GM19025 (cell line): ENCODE data around the gene AGGF1.
A peak's percentile ranks its signal among the peaks of the same experiment; 100 is the strongest.
"Not testable (repeated sequence)": the region's sequence is repeated elsewhere in the genome, so short reads cannot be mapped to it uniquely, and the experiment has no call there.

ENCODE experiments used
- ATAC-seq: cut with Tn5 transposase; IDR thresholded peaks from one replicate; pipeline ENCODE4 v1.9.1; 2021; ENCODE audit warnings: mild to moderate bottlenecking, low read depth, moderate library complexity; ENCODE audit not compliant: unreplicated experiment

Gene AGGF1

DNA sequence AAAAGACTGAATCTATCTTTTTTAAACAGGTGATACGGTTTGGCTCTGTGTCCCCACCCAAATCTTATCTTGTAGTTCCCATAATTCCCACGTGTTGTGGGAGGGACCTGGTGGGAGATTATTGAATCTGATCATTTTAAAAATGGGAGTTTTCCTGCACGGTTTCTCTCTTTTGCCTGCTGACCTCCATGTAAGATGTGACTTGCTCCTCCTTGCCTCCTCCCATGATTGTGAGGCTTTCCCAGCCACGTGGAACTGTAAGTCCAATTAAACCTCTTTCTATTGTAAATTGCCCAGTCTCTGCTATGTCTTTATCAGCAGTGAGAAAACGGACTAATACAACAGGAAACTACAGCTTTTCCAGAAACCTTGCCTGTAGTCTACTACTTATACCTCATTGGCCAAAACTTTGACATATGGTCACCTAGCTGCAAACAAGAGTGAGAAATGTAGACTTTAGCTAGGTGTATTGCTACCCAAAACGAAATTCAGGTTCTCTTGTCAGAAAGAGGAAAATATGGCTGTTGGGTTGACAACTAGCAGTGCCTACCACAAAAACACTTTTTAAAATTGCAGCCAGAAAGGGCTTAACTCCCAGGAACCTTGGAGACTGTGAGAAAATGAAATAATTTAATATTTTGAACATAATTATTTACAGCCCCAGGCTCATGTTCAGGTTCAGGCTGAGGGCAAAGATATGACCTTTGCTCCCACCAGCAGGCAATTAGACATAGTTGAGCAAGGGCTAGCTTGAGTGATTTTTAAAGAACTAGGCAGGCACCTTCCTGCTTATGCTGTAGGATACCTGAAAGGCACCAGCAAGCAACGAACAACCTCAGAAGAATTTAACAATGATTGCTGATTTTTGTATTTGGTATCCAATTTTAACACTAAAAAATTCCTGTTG is 7.4 kb upstream of the AGGF1 start:
- ATAC-seq = no peak

DNA sequence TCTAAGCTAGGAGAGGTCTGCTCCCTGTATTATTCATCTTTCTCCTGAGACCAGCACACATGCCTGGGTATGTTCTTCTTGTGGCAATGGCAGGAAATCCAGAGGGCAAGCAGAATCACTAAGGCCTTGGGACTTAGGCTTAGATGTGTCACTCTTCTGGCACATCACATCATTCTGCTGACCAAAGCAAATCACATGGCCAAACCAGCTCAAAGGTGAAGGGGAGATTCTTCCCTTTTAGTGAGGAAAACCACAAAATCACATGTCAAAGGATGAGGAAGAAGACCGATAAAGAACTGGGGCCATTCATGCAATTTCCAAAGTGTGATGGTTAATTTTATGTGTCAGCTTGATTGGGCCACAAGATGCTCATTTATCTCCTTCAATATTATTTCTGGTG is 5.7 kb upstream of the AGGF1 start:
- ATAC-seq = no peak

DNA sequence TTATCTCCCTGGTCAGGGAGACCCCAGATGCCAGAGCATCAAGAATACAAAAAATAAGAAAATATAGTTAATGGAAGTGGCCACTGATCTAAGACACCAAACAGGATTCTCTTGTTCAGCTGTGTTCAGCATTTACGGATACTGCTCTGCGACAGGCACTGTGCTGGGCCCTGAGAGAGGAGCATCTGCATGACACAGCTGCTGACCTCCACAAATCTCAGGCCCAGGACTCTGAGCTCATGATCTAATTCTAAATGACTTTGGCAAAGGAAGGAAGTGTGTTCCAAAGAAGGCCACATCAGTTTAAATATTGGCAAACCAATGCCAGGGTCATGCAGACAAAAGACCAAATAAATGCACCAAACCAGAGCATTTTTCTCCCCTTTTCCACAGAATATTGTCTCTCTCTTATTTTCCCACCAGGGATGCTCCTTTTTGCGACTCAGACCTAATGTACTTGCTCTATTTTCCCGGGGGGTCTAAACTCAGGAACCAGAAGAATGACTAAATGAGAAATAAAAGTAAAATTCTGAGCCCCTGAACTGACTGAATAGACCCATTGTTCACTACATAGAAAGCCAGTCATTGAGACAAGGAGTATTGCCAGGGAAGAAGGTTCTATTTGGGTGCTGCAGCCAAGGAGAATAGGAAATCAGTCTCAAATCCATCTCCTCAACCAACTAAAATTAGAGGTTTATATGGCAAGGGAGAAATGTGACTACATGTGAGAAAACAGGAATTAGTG is 1.4 kb upstream of the AGGF1 start:
- ATAC-seq = no peak

DNA sequence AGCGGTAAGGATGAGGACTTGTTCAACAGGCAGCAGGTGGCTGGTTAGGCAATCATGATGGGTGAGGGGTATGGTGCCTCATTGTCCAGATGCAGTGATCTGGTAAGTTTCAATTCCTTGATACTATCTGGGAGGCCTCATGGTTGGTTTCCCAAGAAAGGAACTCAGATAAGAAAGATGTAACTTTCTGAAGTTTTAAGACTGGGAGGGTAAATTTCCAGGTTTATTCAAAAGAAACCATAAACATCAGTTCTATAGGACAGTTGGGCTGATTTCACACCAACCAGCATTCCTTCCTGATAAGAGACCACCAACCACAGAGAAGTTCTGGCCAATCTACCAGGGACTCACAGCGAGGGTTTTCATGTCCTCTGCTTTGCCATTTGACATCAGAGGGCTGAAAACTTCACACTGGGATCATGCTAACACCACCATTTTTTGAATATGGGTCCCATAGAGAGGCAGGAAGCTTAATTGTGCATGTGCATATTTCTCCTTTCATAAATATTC is 773 bp upstream of the AGGF1 start:
- ATAC-seq = no peak

DNA sequence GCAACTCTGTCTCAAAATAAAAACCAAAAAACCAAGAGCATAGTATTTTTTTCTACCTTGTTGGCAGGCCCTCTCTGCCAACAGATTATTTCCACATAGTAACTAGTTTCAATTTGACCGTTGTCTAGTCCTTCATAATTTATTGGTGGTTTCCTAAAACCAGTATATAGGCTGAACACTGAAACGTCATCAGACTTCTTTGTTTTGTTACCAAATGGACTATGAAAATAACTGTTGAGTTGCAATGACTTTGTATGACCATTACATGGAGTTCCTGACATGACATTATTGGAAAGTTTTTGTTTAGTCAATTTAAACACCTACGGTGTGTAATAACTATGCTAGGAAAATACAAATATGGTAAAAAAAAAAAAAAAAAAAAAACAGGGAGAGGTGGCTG is 1.7 kb downstream of the AGGF1 start:
- no peak for ATAC-seq

DNA sequence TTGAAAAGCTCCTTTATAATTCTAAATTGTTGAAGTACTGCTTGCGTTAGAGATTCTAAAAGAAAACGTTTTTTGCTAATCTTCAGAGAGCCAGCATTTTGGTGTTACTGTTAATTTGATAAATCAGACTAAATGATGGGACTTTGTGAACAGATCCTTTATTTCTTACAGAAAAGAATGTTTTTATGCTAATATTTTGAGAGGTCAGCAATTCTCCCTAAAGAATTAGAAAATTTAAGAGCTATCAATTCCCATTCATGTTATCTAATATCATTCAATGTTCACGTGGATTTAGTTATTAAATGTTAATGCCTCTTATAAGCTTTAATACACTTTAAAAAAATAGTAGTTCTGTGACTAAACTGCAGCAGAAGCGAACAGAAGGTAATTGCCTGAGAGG is 2.4 kb downstream of the AGGF1 start:
- no peak for ATAC-seq

DNA sequence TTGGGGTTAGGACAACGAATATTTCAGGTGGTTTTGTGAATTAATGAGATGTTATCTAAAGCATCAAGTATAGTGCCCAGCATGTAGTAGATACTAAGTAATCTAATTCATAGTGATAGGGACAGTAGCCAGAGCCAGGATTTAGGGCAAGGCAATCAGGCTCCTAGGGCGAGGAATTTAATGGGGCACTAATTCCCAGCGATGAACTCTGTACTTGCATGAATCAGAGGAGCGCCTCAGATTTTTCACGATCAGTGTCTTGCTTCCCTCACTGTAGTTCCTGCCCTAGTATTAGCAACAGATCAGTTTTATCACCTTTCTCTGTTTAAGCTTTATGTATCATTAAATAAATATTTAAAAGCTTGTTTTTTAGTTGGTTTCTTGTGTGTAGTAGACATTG is 3.1 kb downstream of the AGGF1 start:
- no peak for ATAC-seq

DNA sequence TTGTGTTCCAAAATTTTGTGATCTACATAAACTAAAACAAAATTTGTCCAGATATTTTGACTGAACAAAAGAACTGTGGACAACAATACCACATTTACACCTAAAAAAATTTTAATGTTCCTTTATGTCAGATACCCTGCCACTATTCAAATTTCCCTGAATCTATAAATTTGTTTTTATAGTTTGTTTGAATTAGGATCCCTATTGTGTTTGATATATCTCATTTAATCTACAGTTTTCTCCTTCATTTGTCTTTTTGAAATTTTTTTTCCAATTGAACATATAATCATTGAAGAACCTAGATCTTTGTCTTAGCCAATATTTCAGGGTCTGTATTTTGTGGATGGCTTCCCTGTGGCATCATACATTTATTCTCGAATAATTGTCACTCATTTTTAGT is 5.7 kb downstream of the AGGF1 start:
- ATAC-seq = no peak

DNA sequence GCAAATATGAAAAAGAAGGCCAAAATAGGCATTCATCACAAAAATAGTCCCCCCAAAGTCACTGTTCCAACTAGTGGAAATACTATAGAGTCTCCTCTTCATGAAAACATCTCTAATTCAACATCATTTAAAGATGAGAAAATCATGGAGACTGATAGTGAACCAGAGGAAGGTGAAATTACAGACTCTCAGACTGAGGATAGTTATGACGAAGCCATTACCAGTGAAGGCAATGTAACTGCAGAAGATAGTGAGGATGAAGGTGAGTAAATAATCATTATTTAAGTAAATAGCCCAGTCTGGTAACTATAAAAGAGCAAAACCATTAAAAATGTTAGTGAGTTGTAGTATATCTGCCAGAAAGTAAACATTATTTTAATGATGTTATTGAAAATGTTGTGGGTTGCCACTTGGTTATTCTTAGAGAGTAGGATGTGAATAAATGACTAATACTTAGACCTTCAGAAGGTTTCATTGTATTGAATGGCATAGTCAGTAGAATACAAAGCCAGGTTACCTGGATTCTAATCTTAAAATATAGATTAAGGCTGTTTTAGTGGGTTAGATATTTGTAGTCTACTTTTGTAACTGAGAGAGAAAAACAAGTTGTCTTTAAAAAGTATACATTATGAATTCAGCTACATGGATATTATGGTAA is 16.3 kb downstream of the AGGF1 start:
- ATAC-seq = no peak

DNA sequence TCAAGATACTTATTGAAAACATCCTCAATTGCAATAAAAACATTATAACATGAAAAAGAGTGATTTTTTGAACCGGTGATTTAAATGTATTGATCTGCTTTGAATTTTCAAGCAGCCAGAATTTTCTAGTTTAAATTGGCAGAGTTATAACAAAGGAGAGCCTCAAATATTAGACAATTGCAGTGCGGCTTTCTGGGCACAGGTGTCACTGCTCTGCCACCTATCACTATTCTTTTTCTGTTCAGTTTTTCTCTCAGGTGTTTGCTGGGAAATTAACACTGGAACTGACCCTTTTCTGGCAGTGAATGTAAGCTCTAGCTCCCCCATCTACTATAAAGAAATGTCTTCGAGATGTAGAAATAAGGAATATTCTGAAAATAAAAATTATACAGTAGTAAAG is 33.8 kb downstream of the AGGF1 start:
- ATAC-seq = no peak

DNA sequence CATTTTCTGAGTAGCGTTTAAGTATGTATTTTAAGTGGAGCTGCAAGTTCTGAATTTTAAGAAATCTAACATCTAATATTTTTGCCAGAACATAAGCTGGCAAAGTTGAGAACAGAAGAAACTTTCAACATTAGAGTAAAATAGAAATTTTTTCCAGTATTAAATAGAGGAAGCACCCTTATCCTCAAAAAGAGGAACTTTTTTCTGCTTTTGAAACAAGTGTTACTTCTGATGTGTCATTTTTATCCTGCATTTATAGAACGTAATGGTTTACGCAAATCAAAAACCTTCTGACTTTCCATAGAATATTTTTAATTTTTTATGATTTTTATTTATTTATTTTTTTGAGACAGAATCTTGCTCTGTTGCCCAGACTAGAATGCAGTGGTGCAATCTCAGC is 35.1 kb downstream of the AGGF1 start:
- ATAC-seq = no peak

DNA sequence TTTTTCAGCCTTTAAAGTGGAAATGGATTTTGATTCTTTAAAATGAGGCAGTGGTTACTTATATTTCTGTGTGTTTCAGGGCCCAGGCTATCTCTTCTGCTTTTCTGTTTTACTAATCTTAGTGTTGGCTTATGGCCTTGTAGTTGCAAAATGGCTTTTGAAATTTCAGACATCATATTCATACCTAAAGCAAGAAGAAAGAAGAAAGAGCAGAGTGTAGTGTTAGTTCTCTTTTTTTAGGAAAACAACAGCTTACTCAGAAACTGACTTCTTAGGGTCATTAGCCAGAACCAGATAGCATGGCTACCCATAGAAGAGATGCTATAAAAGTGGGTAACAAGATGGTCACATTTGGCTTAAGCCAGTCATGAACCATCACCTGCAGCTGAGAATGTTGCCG is 36.0 kb downstream of the AGGF1 start:
- ATAC-seq = no peak

DNA sequence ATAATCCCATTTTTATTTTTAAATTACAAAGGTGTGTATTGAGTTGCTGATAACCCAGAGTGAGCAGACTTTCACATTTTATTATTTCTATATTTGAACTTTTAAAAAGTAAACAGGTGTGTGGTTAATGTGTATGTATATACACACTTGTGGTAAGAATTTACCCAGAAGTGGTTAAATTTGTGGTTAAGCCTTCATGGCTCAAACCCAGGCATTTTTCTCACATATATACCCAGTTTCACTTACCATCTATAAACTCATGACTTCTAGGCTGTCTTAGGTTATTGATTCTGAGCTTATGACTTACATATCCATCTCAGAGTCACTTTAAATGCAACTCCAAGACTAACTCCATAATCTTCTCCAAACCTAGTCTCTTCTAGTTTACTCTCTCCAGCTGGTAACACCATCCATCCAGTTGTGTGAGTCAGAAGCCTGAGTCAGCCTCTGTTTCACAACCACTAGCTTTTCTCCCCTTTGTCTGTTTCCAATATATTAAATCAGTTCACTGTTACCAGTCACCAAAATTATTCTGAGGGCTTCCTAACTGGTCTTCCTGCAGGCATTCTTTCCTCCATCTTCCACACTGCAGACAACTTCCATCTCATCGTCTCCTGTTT is 36.7 kb downstream of the AGGF1 start:
- no peak for ATAC-seq

DNA sequence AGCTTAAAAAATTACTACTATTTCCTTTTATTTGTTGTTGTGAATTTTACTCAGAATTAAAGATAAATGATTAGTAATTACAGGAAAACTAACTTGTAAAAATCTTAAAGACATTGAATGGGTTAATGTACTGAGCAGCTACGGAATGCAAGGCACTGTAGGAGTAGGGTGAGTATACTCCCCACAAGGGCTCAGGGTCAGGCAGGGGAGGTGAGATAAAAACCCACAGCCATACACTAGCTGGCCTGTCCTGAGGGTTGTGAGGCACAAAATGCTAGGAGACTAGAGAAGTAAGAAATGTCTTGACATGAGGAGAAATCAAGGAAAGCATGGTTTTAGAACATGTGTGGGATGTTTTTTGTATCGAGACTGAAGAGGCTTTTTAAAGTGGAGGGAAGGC is 43.5 kb downstream of the AGGF1 start:
- ATAC-seq = no peak

DNA sequence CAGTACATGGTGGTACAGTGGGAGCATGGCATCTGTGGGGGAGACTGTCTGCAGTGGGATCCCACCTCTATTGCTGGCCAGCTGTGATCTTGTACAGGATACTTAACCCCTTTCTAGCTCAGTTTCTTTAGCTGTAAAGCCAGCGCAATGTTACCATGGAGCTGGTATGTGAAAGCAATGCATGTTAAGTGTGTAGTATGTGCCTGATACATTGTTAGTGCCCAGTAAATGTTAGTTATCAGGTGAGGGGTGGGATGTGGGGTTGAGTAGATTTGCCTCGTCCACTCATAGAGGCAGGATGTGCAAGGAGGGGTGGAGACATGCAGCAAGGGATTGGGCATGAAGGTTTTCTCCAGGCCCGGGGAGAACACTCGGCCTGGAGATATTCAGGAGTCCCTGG is 44.5 kb downstream of the AGGF1 start:
- ATAC-seq = no peak

DNA sequence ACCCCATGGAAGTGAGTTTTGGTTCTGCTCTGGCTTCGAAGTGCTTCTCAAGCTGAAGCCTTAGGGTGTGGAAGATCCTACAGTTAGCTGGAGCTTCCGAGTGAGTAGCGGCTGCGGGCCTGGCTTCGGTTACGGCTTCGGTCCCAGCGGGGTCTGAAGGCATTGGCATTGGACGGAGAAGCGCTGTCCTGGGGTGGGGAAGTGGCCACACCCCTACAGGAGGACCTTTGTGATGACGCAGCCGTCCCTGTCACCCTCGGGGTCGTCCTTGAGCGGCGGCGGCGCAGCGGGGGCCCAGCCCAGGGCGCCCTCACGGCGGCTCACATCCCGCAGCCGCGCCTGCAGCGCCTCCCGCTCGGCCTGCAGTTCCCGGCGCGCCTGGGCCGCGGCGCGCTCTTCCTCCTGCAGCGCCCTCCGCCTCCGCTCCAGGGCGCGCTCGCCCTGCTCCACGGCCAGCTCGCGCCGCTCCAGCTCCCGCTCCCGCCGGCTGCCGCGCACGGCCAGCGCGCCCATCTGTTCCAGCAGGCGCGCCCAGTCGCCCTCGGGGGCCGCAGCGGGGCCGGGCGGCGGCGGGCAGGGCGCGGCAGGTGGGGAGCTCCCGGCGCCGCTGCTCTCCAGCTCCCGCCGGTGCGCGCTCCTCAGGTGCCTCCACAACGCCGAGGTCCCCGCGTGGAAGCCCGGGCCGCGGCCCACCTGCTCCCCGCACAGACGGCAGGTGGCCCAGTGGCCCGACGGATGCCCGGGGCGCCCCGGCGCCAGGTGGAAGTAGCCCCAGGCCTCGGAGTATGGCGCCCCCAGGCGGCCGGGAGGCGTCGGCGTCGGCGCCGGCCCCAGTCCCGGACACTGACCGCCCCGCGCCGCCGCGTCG is 47.0 kb downstream of the AGGF1 start:
- peak; percentile 86 for ATAC-seq

DNA sequence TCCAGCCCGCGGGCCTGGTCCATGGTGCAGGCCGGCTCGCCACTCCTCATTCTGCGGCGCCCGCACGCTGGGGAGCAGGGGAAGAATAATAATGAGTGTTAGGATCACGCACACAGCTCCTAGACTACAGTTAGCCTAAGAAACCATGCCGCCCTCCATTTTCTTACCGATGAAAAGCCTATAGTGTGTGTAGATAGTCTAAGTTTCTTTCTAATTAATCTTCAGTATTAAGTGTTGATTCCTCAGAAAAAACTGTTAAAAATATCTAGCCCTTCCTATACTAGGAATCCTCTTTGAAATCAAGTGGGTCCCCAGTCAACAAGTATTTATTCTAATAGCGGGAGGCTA is 47.6 kb downstream of the AGGF1 start:
- no peak for ATAC-seq

DNA sequence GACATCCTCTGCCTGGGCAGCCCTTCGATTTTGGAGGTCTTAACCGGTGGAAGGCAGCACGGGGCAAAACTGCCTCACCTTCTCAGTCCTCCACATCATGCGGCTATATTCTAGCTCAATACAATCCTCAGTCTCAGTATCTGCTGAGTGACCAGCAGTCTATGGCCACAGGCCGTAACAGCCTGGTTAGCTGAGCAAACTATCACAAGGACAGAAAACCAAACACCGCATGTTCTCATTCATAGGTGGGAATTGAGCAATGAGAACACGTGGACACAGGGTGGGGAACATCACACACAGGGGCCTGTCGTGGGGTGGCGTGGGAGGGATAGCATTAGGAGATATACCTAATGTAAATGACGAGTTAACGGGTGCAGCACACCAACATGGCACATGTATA is 50.3 kb downstream of the AGGF1 start:
- ATAC-seq = not testable (repeated sequence)

DNA sequence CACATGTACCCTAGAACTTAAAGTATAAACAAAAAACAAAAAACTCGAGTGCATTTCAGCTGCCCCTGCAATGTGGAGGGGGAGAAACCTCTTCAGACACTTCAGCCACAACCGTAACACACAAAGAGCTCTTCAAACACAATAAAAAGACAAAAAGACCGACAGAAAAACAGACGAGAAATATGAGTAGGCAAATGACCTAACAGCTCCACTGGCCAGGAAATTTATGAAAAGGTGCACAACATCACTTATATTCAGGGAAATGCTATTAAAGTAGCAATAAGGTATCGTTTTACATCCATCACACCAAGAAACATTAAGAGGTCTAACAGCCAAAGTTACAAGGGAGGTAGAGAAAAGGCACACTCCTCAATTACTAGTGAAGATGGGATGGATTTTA is 50.7 kb downstream of the AGGF1 start:
- ATAC-seq = no peak

DNA sequence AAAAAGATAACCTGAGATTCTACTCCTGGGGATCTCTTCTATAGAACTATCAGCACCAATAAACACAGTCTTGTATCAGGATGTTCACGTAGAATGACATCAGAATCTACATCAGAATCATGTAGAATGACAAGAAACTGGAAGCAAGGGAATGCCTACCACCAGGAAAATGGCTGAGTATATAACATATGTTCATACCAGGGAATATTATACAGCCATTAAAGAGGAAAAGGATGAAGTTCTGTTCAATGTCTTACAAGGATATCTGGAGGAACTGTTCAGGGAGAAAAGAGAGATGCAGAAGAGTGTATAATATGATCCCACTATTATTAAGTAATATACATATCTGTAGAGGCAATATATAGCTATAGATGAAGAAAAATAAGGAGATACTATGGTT is 52.1 kb downstream of the AGGF1 start:
- ATAC-seq = no peak
